GOT3 (cell line): Measurements from ENCODE around the gene UHRF1.
"Not testable (repeated sequence)": the region's sequence is repeated elsewhere in the genome, so short reads cannot be mapped to it uniquely, and the experiment has no call there.

Experiments
- DNase-seq: peaks from one replicate; lab custom pipeline; 2025; ENCODE audit warnings: mixed read lengths; lab: John Stamatoyannopoulos, UW

UHRF1 gene

GRCh38 chr19:4971816-4972495 lies 62.7 kb downstream of the UHRF1 start:
- no peak for DNase-seq

GRCh38 chr19:4972509-4973230 lies 63.4 kb downstream of the UHRF1 start:
- no peak for DNase-seq

- DNase-seq: no peak
Observed at GRCh38 chr19:4974880-4975469, 65.7 kb downstream of the UHRF1 start.

GRCh38 chr19:4975601-4976000 lies 66.3 kb downstream of the UHRF1 start:
- DNase-seq: not testable (repeated sequence)

- DNase-seq: no peak
Observed at GRCh38 chr19:4976401-4977298, 67.3 kb downstream of the UHRF1 start.

GRCh38 chr19:4977299-4978174 lies 68.2 kb downstream of the UHRF1 start:
- DNase-seq: no peak

- DNase-seq: no peak
Observed at GRCh38 chr19:4979211-4979807, 70.0 kb downstream of the UHRF1 start.

- DNase-seq: no peak
Observed at GRCh38 chr19:4980067-4980466, 70.8 kb downstream of the UHRF1 start.

GRCh38 chr19:4980838-4981680 lies 71.8 kb downstream of the UHRF1 start:
- DNase-seq: no peak

GRCh38 chr19:4981681-4981958 lies 72.3 kb downstream of the UHRF1 start:
- DNase-seq: no peak

GRCh38 chr19:4983346-4984105 lies 74.2 kb downstream of the UHRF1 start:
- no peak for DNase-seq

GRCh38 chr19:4984106-4984380 lies 74.7 kb downstream of the UHRF1 start:
- DNase-seq: no peak

GRCh38 chr19:4984438-4984990 lies 75.2 kb downstream of the UHRF1 start:
- DNase-seq: no peak

GRCh38 chr19:4985551-4985991 lies 76.3 kb downstream of the UHRF1 start:
- no peak for DNase-seq

GRCh38 chr19:4986056-4986455 lies 76.8 kb downstream of the UHRF1 start:
- DNase-seq: no peak

- DNase-seq: no peak
Observed at GRCh38 chr19:4986471-4986891, 77.2 kb downstream of the UHRF1 start.

GRCh38 chr19:4987256-4987655 lies 78.0 kb downstream of the UHRF1 start:
- no peak for DNase-seq

- no peak for DNase-seq
Observed at GRCh38 chr19:4987692-4988370, 78.5 kb downstream of the UHRF1 start.
